Esophagus (tissue), 2 donors: ENCODE measurements around the gene CXADR. TPM values are rescaled to one million over a fixed set of nuclear protein-coding genes. Genes with fewer than 3 reads are reported as not detected.

ENCODE experiments used
- H3K27ac ChIP-seq, 2 donors: one replicate each; pipeline ENCODE4 v1.5.1; 2013; ENCODE audit warnings: low read depth in 2 of 2, mild to moderate bottlenecking in 2 of 2, inconsistent platforms in 1 of 2, low read length in 1 of 2, moderate library complexity in 1 of 2
- H3K27me3 ChIP-seq, 2 donors: one replicate each; pipeline ENCODE4 v1.6.1; 2013; ENCODE audit warnings: low read length in 2 of 2, control low read depth in 1 of 2, mild to moderate bottlenecking in 1 of 2; ENCODE audit not compliant: insufficient read depth in 2 of 2, control insufficient read depth in 1 of 2
- H3K36me3 ChIP-seq, 2 donors: one replicate each; pipeline ENCODE4 v1.6.1; 2013; ENCODE audit warnings: low read length in 1 of 2; ENCODE audit not compliant: control insufficient read depth in 2 of 2, insufficient read depth in 2 of 2
- H3K4me1 ChIP-seq, 2 donors: one replicate each; pipeline ENCODE4 v1.6.1; 2013; ENCODE audit warnings: low read length in 1 of 2; ENCODE audit not compliant: control insufficient read depth in 2 of 2, insufficient read depth in 2 of 2
- H3K4me3 ChIP-seq, 2 donors: one replicate each; pipeline ENCODE4 v1.5.1; 2013; ENCODE audit warnings: low read length in 2 of 2, mild to moderate bottlenecking in 2 of 2, low read depth in 1 of 2, moderate library complexity in 1 of 2
- H3K9me3 ChIP-seq, 2 donors: one replicate each; pipeline ENCODE4 v1.6.1; 2013; ENCODE audit warnings: mild to moderate bottlenecking in 2 of 2, low read depth in 1 of 2, low read length in 1 of 2, moderate library complexity in 1 of 2; ENCODE audit not compliant: control insufficient read depth in 2 of 2, insufficient read depth in 1 of 2
- WGBS, 2 donors: extraction: QIAGEN DNeasy Blood & Tissue Kit; methylation state at CpG; one replicate each; pipeline ENCODE4 v1.1.7; 2013; 5-methylcytosine and 5-hydroxymethylcytosine counted together
- polyA plus RNA-seq, 2 donors: library from polyadenylated mRNA; stranded (reverse); fragments of 200-250 nt; gene quantifications; one replicate each; pipeline ENCODE4 v1.2.3, GENCODE V29; 2013
- donor health status: healthy with polysubstance abuse.
- donor health status: Bipolar disorder and iron deficiency.

Gene CXADR
- polyA plus RNA-seq, 2 donors = 9.7 to 9.8 TPM

DNA sequence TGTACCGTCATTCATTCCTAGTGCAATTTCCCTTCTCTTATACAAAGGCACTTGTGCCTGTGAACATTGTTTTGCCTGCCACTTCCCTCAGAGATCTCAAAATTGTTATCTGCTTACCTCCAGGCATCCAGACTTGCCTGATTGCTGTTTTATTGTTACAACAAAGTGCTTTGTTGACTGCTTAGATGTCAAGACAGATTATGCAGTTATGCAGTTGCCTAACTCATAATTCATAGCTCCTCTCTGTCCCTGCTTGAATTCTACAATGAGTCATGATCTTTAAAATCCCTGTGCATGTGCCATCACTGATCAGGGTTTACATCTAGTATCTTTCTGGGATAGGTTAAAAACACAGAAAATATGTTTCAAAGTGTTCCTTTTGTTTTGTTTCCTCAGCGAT, 24.5 kb downstream of the CXADR start:
- Histone ChIP-seq H3K36me3 (no peaks in the 10 kb centered on the region), H3K9me3 (no peaks in the 10 kb centered on the region), H3K4me3 (no peak overlapping the region), H3K27me3 (no peaks in the 10 kb centered on the region), H3K27ac (no peak overlapping the region), H3K4me1 (no peaks in the 10 kb centered on the region)
- 40 to 55% methylated on average over 2 of the region's 2 CpGs for WGBS, 2 donors

DNA sequence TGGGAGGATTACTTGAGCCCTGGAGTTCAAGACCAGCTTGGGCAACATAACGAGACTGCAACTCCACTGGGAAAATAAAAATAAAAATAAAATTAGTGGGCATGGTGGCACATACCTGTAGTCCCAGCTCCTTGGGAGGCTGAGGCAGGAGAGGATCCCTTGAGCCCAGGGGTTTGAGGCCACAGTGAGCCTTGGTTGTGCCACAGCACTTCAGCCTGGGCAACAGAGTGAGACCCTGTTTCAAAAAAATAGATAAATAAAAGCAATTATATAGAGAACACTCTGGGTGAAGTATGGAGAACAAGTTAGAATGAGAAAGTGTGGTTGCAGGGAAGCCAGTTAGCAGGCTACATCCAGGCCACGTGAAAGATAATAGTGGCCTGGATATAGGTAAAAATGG, 25.7 kb downstream of the CXADR start:
- Histone ChIP-seq H3K4me1 (no peaks in the 10 kb centered on the region), H3K9me3 (no peaks in the 10 kb centered on the region), H3K36me3 (no peaks in the 10 kb centered on the region), H3K27ac (no peak overlapping the region), H3K4me3 (no peak overlapping the region), H3K27me3 (no peaks in the 10 kb centered on the region)
- WGBS, 2 donors = 79 to 80% methylated on average over 2 of the region's 2 CpGs

GRCh38 chr21:17539323-17539722, 26.5 kb downstream of the CXADR start:
- Histone ChIP-seq H3K27me3 (no peaks in the 10 kb centered on the region), H3K4me3 (no peak overlapping the region), H3K4me1 (no peaks in the 10 kb centered on the region), H3K9me3 (no peaks in the 10 kb centered on the region), H3K27ac (no peak overlapping the region), H3K36me3 (no peaks in the 10 kb centered on the region)
- 56 to 61% methylated on average over 1 of the region's 1 CpG for WGBS, 2 donors

- H3K4me1 ChIP-seq = no peaks in the 10 kb centered on the region
- 79 to 87% methylated on average over 9 of the region's 9 CpGs for WGBS, 2 donors
- H3K36me3 ChIP-seq = no peaks in the 10 kb centered on the region
- no peaks in the 10 kb centered on the region for H3K9me3 ChIP-seq
- H3K27me3 ChIP-seq = no peaks in the 10 kb centered on the region
- H3K4me3 ChIP-seq = no peak overlapping the region
- no peak overlapping the region for H3K27ac ChIP-seq
Measured at GRCh38 chr21:17539743-17540341, 27.0 kb downstream of the CXADR start.

- 72 to 79% methylated on average over 4 of the region's 4 CpGs for WGBS, 2 donors
- Histone ChIP-seq H3K4me1 (no peaks in the 10 kb centered on the region), H3K4me3 (no peak overlapping the region), H3K27me3 (no peaks in the 10 kb centered on the region), H3K36me3 (no peaks in the 10 kb centered on the region), H3K27ac (no peak overlapping the region), H3K9me3 (no peaks in the 10 kb centered on the region)
Measured at GRCh38 chr21:17540530-17540929, 27.7 kb downstream of the CXADR start.

DNA sequence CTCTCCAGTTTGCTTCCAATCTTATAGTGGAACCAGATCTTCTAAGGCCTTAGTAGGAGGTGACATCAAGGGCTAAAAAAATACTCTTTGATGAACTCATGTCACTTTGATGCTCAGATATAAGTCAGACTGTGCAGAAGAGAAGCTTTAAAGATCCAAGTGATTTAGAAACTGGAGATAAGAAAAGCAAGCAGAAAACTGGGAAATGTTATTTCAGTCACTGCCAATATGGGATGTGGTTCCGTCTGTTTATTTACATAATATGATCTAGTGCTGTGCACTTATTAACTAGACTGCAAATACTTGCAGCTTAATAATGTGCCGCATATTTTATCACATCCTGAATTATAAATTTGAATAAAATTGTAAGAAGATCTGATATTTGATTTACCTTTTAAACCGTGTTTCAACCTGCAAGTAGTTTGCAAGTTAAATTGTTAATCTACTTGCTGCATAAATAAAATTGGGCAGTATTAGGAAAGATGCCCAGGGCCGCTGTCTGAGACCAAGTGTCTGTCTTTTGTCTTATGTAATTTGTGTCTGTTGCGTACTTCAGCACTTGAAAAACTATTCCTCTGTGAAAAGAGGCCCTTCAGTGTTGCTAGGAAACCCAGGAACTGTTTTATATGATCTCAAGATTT, 29.6 kb downstream of the CXADR start:
- no peak overlapping the region for H3K4me3 ChIP-seq
- H3K9me3 ChIP-seq = no peaks in the 10 kb centered on the region
- H3K4me1 ChIP-seq = no peaks in the 10 kb centered on the region
- H3K27ac ChIP-seq = no peak overlapping the region
- 32 to 34% methylated on average over 5 of the region's 5 CpGs for WGBS, 2 donors
- H3K36me3 ChIP-seq = no peaks in the 10 kb centered on the region
- H3K27me3 ChIP-seq = no peaks in the 10 kb centered on the region

DNA sequence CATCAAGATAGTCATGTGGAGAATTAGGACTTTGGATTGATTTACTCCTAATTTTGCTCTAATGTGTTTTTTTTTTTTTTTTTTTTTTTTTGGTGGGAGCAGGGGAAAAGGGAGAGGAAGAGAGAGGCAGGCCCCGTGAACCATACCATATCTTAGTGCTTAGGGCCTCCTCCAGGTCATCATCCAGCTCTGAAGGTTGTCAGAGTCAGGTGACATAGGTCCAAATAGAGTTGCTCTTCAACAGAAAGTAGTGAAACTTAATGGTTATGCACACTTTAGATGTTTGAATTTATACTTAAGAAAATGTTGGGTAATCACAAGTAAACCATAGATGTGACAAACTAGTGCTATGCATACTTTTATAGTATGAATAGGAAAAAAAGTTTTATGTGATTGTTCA, 32.2 kb downstream of the CXADR start:
- 82 to 89% methylated on average over 1 of the region's 1 CpG for WGBS, 2 donors
- Histone ChIP-seq H3K4me3 (no peak overlapping the region), H3K9me3 (no peaks in the 10 kb centered on the region), H3K27ac (no peak overlapping the region), H3K4me1 (peaks cover 0 to 3% of the 10 kb centered on the region in 2 donors), H3K36me3 (peaks cover 0 to 3% of the 10 kb centered on the region in 2 donors), H3K27me3 (no peaks in the 10 kb centered on the region)

DNA sequence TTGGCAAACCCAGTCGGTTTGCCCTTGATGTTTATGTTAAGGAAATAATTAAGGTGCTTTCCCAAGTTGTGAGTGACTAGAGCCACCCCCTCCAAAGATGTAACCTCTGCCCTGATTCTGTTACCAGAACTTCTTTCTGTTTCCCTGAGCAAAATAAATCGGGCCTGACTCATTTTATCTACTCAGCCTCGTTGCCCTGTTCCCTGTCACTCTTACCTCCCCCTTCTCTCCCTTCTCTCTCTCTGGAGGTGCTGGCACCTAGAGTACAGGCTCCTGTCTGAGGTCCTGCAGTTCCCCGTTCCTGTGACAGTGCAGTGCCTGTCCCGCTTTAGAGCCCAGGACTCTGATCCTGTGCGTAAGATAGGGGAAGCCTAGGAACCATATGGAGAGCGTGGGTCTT, 35.4 kb downstream of the CXADR start:
- peaks cover 0 to 3% of the 10 kb centered on the region in 2 donors for H3K4me1 ChIP-seq
- H3K4me3 ChIP-seq = no peak overlapping the region
- H3K27me3 ChIP-seq = no peaks in the 10 kb centered on the region
- WGBS, 2 donors = 62 to 70% methylated on average over 7 of the region's 7 CpGs
- H3K36me3 ChIP-seq = peaks cover 0 to 3% of the 10 kb centered on the region in 2 donors
- H3K9me3 ChIP-seq = no peaks in the 10 kb centered on the region
- no peak overlapping the region for H3K27ac ChIP-seq

- peaks cover 0 to 3% of the 10 kb centered on the region in 2 donors for H3K36me3 ChIP-seq
- no peak overlapping the region for H3K27ac ChIP-seq
- no peak overlapping the region for H3K4me3 ChIP-seq
- 63 to 75% methylated on average over 5 of the region's 5 CpGs for WGBS, 2 donors
- H3K4me1 ChIP-seq = peaks cover 0 to 3% of the 10 kb centered on the region in 2 donors
- H3K9me3 ChIP-seq = no peaks in the 10 kb centered on the region
- H3K27me3 ChIP-seq = no peaks in the 10 kb centered on the region
Measured at GRCh38 chr21:17550671-17551308, 37.9 kb downstream of the CXADR start.

- peaks cover 0 to 3% of the 10 kb centered on the region in 2 donors for H3K36me3 ChIP-seq
- no peak overlapping the region for H3K4me3 ChIP-seq
- H3K9me3 ChIP-seq = no peaks in the 10 kb centered on the region
- H3K27ac ChIP-seq = no peak overlapping the region
- no peaks in the 10 kb centered on the region for H3K27me3 ChIP-seq
- peaks cover 0 to 3% of the 10 kb centered on the region in 2 donors for H3K4me1 ChIP-seq
Measured at GRCh38 chr21:17552410-17552809, 39.6 kb downstream of the CXADR start.
